Left colon (tissue), 2 donors: ENCODE results near the gene UGT1A1. TPM values are rescaled to one million over a fixed set of nuclear protein-coding genes. Genes with fewer than 3 reads are reported as not detected.

Experiments
- ATAC-seq: fragments of 200-7000 bp; cut with Tn5 transposase; one replicate; pipeline ENCODE4 v1.9.1; 2020; ENCODE audit warnings: mild to moderate bottlenecking, moderate library complexity
- DNase-seq, 2 donors: peaks; one replicate each; pipeline ENCODE4 v3.0.0-alpha.2; 2020
- intact Hi-C, 2 donors: fragments of 100-400 bp; cut with DNase I in 1 of 2; cut with micrococcal nuclease in 1 of 2; formaldehyde crosslinking; loops; one replicate each; pipeline versions ENCODE4 v1.11.2 to v1.14.0; 2022; cut with DNase I, micrococcal nuclease
- total RNA-seq, 2 donors: library from RNA; stranded (reverse); fragmentation: NEBNext Ultra II Directional; extraction: Animal tissue kit (Norgen Biotek cat#: 25700); gene quantifications; one replicate each; pipeline ENCODE4 v1.2.1, GENCODE V29; 2021
- donor health status: DM: no; HTN: no; CAD: no.
- donor health status: DM: yes; HTN: yes; CAD: no.

Gene UGT1A1
- total RNA-seq, 2 donors from 2014 or later: 4.0 to 13.6 TPM

DNA sequence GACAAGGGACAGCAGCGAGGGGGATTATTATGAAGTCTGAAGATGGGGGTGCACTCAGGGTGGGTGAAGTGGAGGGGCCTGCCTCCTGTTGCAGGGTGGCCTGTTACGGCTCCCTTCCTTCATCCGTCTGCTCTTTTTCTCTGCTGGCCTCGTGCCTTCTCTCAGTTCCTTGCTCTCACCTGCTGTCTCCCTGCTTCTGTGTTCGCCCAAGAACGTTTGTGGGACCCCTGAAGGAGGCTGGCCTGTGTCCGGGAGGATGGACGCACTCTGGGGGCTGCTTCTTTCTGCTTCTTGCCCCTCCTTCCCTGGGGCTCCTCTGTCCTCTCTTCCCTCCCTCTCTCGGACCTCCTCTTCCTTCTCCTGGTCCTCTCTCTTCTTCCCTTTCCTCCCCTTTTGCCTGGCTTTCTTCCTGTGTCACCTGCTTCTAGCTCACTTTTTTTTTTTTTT is 31.8 kb downstream of the UGT1A1 start:
- DNase-seq: no peak
- intact Hi-C loops: no loop called here
- no peak for ATAC-seq

DNA sequence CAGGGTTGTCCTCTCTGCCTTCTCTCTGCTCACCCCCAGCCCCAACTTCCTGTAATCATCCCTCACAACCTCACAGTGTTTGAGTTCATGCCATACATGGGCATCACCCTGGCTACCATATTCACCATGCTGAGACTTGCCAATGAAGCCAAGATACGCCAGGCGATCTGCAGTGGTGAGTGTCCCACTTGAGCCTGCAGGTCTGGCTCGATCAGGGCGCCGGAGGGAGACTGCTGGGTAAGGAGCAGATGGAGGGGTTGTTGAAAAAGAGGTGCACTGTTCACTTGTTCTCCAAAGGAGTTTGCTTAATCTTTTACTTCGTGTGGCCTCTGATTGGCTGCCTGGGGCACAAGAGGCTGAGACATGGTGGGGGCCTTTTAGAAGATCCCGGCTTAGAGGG is 32.6 kb downstream of the UGT1A1 start:
- DNase-seq: no peak
- intact Hi-C loops: no loop called here
- ATAC-seq: no peak

DNA sequence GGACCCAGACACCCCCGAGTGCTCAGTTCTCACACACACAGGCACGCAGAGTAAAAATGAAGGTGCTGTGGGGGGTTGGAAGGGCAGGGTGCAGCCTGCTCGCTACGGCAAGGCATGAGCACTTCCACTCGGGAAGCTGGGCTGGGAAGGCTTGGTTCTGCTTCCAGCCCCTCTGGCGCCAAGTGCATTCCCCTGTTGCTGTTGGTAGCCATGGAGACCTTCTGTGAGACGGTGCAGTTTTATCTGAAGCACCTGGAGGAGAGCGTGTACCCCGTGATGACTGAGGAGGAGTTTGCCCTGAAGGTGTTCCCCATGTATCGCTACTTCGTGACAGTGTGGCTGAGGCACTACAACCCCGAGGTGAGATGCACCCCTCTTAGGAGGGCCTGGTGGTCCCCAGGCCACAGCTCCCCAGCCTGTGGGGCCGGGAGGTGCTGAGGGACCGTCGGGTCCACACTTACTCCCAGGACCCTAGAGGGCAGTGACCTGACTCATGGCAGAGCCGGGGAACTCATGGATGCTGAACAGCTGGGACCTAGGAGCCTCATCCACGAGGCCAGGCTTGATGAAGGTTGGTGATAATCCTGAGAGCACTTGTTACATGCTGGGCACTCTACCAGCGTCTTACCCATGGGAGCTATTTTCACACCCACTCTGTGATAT is 33.5 kb downstream of the UGT1A1 start:
- intact Hi-C loops: no loop called here
- DNase-seq (no peak), ATAC-seq (no peak)

DNA sequence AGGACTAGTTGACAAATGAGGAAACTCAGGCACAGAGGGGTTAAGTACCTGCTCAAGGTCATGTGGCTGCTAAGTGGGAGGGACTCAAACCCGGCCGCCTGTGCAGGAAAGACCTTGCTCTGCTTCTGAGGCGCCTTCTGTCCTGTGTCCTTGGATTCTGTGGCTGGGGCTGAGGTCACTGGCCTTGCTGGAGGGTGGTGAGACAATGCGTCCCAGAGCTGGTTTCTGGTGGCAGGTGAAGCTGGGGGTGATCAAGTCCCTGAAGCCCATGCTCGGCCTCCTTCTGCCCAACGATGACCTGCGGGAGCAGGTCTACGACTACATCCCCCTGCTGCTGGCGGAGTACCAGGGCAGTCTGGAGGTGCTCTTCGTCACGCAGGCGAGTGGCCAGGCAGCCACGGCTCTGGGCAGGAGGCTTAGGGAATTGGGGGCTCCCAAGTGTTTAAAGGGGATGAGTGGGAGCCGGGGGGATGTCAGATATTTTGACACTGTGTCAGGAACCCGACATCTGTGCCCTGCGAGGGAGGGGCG is 34.1 kb downstream of the UGT1A1 start:
- DNase-seq (no peak), ATAC-seq (no peak)
- intact Hi-C loops: no loop called here

DNA sequence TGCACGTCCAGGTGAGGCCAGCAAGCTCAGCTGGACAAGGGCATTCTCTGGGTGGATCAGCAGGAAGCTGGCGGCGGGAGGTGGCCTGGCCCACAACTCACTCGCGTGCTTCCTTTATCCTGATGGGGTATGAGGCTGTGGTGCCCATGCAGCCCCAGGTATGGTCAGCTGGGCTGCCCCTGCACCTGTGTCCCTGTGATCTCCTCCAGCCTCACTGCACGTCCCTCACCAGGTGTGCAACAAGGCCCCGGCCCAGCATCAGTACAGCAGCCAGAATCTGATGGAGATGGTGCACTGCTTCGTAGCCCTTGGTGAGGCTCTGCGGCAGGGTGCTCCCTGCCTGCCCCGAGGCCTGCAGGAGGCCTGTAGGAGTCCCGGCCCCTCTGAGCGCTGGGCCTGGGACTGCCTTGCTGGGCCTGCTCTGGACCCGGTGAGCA is 35.7 kb downstream of the UGT1A1 start:
- DNase-seq (no peak), ATAC-seq (no peak)
- intact Hi-C loops: no loop called here

DNA sequence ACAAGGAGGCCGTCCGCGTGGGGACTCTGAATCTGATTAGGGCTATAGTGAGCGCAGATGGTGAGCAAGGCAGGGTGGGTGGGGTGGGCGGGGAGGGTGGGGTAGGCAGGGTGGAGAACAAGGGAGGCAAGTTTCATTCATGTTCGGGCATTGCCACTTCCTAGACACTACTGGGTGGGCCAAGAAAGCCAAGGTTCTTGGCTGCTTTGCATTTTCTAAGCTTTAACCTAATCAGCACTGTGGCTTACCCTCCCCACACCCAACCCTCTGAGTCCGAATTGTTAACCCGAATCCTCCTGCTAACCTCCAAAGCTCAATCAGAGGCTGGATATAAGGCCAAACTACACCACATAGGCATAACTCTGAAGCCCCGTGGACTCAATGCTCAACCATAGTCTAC is 36.2 kb downstream of the UGT1A1 start:
- intact Hi-C loops: no loop called here
- DNase-seq (no peak), ATAC-seq (no peak)

DNA sequence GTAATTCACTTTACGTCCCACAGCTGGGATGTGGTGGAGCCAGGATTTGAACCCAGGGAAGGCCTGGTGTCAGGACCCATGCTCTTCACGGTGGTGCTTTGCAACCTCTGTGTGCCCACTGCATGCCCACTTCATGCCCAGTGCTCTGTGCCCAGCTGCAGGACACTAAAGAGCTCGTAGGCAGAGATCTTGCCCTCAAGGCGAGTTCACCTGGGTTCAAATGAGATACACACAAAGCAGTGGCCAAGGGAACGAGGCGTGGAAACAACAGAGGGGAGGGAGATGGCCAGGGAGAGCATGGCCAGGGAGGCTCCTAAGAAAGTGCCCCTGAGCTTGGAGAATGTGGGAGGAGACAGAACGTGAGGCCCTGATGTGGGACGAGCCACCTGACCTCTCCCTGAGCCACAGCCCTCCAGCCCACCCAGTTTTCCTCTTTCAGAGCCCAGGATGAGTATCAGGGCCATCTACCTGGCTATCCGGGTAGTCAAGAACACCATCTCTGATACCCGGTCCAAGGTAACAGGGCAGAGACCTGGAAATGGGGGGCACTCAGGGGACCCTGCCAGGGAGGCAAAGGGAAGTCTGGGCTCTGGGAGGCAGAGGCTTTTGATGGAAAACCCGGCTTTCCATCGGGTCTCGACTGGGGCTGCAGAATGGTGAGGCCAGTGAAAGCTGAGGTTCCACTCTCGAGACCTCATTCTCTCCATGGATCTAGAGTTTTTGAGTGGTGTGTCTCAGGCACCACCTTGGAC is 38.4 kb downstream of the UGT1A1 start:
- DNase-seq (no peak), ATAC-seq (no peak)
- intact Hi-C loops: no loop called here

DNA sequence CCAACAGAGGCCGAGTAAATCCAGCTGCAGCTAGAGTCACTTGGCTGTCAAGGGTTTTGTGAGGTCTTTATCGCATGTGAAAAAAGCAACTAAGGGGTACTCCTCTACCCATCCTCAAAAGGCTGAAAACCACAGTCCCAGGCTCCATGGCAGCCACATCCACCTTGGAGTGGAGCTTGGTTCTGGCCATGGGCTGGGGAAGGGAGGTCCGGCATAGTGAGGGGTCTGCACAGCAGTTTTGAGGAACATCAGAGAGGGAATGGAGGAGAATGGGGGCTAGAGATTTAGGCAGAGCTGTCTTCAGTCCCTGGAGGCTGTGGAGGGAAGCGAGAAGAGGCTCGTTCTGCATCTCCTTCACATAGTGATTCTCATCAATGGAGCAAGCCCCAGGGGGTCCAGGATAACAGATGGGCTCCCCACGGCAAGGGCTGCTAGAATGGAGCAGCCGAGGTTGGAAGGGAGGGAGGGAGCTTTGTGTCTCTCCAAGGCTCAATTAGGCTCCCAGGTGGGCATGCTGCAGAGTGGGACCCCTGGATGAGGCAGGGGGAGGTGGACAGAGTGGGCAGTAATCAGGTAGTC is 39.1 kb downstream of the UGT1A1 start:
- ATAC-seq: no peak
- no peak for DNase-seq
- intact Hi-C loops: no loop called here

- intact Hi-C loops: no loop called here
- no peak for DNase-seq
- ATAC-seq: no peak
Measured at GRCh38 chr2:233799716-233800115, 39.6 kb downstream of the UGT1A1 start.

- DNase-seq: no peak
- ATAC-seq: no peak
- intact Hi-C loops: no loop called here
Measured at GRCh38 chr2:233800208-233800607, 40.1 kb downstream of the UGT1A1 start.

- ATAC-seq: no peak
- DNase-seq: no peak
- intact Hi-C loops: no loop called here
Measured at GRCh38 chr2:233801357-233802131, 41.5 kb downstream of the UGT1A1 start.

DNA sequence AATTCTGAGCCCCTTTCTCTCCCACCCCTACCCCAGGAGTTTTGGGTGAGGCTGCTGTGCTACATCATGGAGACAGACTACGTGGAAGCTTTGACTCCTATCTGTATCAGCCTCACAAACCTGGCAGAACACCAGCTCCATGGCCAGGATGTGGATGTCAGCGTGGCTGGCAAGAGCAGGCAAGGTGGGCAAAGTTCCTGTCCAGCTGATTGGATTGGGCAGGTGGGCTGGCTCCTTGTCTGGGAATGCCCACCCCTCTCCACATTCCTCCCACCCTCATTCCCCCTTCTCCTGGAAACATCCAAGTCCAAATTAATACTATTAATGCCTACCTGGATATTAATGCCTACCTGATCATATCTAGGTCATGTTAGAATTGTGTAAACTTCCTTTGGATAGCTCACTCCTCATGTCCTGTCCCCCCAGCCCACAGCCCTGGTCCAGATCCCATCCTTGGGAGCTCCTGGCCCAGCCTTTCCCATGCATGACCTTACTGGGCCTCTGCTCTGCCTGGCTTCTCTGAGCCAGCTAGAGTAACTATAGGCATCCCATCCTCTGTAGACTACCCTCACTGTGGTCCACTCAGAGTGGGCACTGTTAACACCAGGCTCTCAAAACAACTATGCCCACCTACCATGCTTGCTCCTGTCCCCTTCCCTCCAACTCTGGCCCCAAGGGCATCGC is 42.2 kb downstream of the UGT1A1 start:
- DNase-seq: no peak
- intact Hi-C loops: no loop called here
- no peak for ATAC-seq

GRCh38 chr2:233803292-233803911 is 43.3 kb downstream of the UGT1A1 start:
- no peak for ATAC-seq
- DNase-seq: no peak
- intact Hi-C loops: no loop called here

DNA sequence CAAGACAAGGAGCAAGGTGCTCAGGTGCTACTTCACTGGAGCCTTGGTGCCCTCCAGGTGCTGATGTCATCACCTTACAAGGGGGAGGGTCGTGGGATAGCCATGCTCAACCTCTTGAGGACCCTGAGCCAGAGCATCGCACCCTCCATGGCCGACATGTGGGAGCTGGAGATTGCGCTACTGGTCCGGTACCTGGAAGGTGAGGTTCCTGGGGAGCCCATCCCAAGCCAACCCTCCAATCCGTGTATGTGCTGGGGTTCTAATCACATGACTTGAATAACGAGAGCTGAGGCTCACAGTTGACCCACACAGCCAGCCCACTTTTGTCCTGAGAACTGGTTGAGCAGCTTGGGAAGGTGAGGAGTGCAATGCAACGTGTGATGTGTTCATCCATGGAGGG is 43.9 kb downstream of the UGT1A1 start:
- ATAC-seq (no peak), DNase-seq (no peak)
- intact Hi-C loops: no loop called here

DNA sequence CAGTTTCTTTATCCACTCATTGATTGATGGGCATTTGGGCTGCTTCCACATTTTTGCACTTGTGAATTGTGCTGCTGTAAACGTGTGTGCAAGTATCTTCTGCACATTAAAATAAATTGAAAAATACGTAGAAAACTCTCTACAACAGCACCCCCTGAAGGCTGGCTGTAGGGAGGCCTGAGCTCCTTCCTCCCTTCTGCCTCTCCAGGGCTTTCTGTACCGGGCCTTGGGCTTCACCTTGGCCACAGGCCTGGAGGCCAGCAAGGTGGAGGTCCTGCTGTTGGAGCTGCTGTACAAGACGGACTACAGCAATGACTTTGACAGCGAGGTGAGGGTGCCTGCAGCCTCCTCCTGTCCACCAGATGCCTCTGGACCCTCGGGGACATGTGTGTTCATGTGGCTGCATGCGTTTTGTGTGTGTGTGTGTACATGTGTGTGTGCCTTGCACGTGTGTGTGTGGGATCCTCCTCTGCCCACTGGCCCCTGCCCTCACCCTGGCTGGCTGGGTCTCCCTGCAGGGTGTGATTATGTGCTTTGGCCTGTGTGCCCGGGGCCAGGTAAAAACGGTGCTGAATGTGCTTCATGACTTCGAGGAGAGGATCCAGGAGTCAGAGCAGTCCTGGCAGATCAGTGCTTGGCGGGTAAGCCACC is 47.3 kb downstream of the UGT1A1 start:
- ATAC-seq (no peak), DNase-seq (no peak)
- intact Hi-C loops: no loop called here

GRCh38 chr2:233807966-233808935 is 48.2 kb downstream of the UGT1A1 start:
- intact Hi-C loops: no loop called here
- DNase-seq (no peak), ATAC-seq (no peak)

DNA sequence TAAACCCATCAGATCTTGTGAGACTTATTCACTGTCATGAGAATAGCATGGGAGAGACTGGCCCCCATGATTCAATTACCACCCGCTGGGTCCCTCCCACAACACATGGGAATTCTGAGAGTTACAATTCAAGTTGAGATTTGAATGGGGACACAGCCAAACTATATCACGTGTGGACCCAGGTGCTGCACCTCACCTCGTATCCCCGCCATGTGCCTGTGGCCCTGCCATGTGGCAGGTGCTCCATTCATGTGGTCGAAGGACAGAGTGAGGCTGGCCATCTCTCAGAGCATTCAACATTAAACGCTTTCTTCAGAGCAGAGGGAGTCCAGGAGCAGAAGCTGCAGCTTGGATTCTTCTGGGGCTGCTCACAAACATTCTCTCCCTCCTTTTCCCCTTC is 50.3 kb downstream of the UGT1A1 start:
- no peak for DNase-seq
- ATAC-seq: no peak
- intact Hi-C loops: no loop called here
